H9 (cell line): ENCODE measurements around the gene MAP3K8. TPM values are rescaled to one million over a fixed set of nuclear protein-coding genes. Genes with fewer than 3 reads are reported as not detected.

Experiments used
- DNase-seq: peaks from one replicate; pipeline ENCODE4 v3.0.0-alpha.2; 2017
- H2AFZ ChIP-seq: one replicate; pipeline ENCODE4 v1.6.1; 2013; ENCODE audit warnings: mild to moderate bottlenecking, low read length, control low read depth, moderate library complexity
- H2AK5ac ChIP-seq: 2 replicates; pipeline ENCODE4 v1.6.1; 2013; ENCODE audit warnings: low read length, control low read depth, mixed read lengths; ENCODE audit not compliant: insufficient read length
- H2BK120ac ChIP-seq: one replicate; pipeline ENCODE4 v1.6.1; 2013; ENCODE audit warnings: low read depth, mild to moderate bottlenecking, low read length, control low read depth, inconsistent platforms; ENCODE audit not compliant: poor library complexity, severe bottlenecking
- H2BK12ac ChIP-seq: 2 replicates; pipeline ENCODE4 v1.6.1; 2013; ENCODE audit warnings: low read length, control low read depth, mixed read lengths, low read depth; ENCODE audit not compliant: insufficient read length
- H2BK15ac ChIP-seq: 2 replicates; pipeline ENCODE4 v1.6.1; 2013; ENCODE audit warnings: low read depth, low read length, control low read depth
- H2BK20ac ChIP-seq: one replicate; pipeline ENCODE4 v1.6.1; 2013; ENCODE audit warnings: low read depth, mild to moderate bottlenecking, low read length, control low read depth, inconsistent platforms; ENCODE audit not compliant: poor library complexity, severe bottlenecking
- H2BK5ac ChIP-seq: 2 replicates; pipeline ENCODE4 v1.6.1; 2013; ENCODE audit warnings: low read length, control low read depth, mixed read lengths; ENCODE audit not compliant: insufficient read length
- H3K14ac ChIP-seq: 2 replicates; pipeline ENCODE4 v1.6.1; 2013; ENCODE audit warnings: low read length, control low read depth; ENCODE audit not compliant: insufficient read depth
- H3K18ac ChIP-seq: 2 replicates; pipeline ENCODE4 v1.6.1; 2013; ENCODE audit warnings: low read depth, mild to moderate bottlenecking, mixed read lengths, low read length, control low read depth; ENCODE audit not compliant: insufficient read length
- H3K23ac ChIP-seq: 2 replicates; pipeline ENCODE4 v1.6.1; 2013; ENCODE audit warnings: low read length, control low read depth, mixed read lengths, low read depth; ENCODE audit not compliant: insufficient read length
- H3K23me2 ChIP-seq: 2 replicates; pipeline ENCODE4 v1.6.1; 2013; ENCODE audit warnings: low read depth, mild to moderate bottlenecking, mixed read lengths, low read length, control low read depth; ENCODE audit not compliant: insufficient read length, poor library complexity, severe bottlenecking
- H3K27ac ChIP-seq: 2 replicates; pipeline ENCODE4 v1.5.1; 2013; ENCODE audit warnings: low read length, control low read depth, mixed read lengths, low read depth; ENCODE audit not compliant: insufficient read length
- H3K27me3 ChIP-seq: 2 replicates; pipeline ENCODE4 v1.6.1; 2013; ENCODE audit warnings: low read length, control low read depth, inconsistent platforms; ENCODE audit not compliant: insufficient read depth
- H3K4ac ChIP-seq: 2 replicates; pipeline ENCODE4 v1.6.1; 2013; ENCODE audit warnings: low read depth, mild to moderate bottlenecking, control low read depth, inconsistent platforms, low read length, moderate library complexity
- H3K4me1 ChIP-seq: 2 replicates; pipeline ENCODE4 v1.6.1; 2013; ENCODE audit warnings: low read length, control low read depth, inconsistent platforms; ENCODE audit not compliant: insufficient read depth
- H3K4me2 ChIP-seq: 2 replicates; pipeline ENCODE4 v1.6.1; 2013; ENCODE audit warnings: low read length, control low read depth, mixed read lengths; ENCODE audit not compliant: insufficient read length, insufficient read depth
- H3K56ac ChIP-seq: 2 replicates; pipeline ENCODE4 v1.6.1; 2013; ENCODE audit warnings: low read depth, mild to moderate bottlenecking, mixed read lengths, low read length, control low read depth; ENCODE audit not compliant: insufficient read length
- H3K79me1 ChIP-seq: 2 replicates; pipeline ENCODE4 v1.6.1; 2013; ENCODE audit warnings: low read depth, mild to moderate bottlenecking, moderate library complexity, low read length, control low read depth, inconsistent platforms; ENCODE audit not compliant: insufficient read depth, poor library complexity, severe bottlenecking
- H3K79me2 ChIP-seq: 2 replicates; pipeline ENCODE4 v1.6.1; 2013; ENCODE audit warnings: low read length, control low read depth, inconsistent platforms; ENCODE audit not compliant: insufficient read depth
- H3K9ac ChIP-seq: 2 replicates; pipeline ENCODE4 v1.6.1; 2013; ENCODE audit warnings: low read length, control low read depth, mixed read lengths; ENCODE audit not compliant: insufficient read length; ENCODE audit errors: extremely low read depth
- H3K9me3 ChIP-seq: one replicate; pipeline ENCODE4 v1.6.1; 2013; ENCODE audit warnings: low read depth, low read length, inconsistent platforms; ENCODE audit not compliant: control insufficient read depth
- H3T11ph ChIP-seq: one replicate; pipeline ENCODE4 v1.6.1; 2013; ENCODE audit warnings: mild to moderate bottlenecking, low read length, control low read depth, inconsistent platforms
- H4K20me1 ChIP-seq: one replicate; pipeline ENCODE4 v1.6.1; 2013; ENCODE audit not compliant: control insufficient read depth, insufficient read length, insufficient read depth
- H4K5ac ChIP-seq: 2 replicates; pipeline ENCODE4 v1.6.1; 2013; ENCODE audit warnings: low read depth, mild to moderate bottlenecking, mixed read lengths, low read length, control low read depth; ENCODE audit not compliant: insufficient read length
- H4K8ac ChIP-seq: replicated peaks from 2 replicates; pipeline ENCODE4 v1.6.1; 2013; ENCODE audit warnings: low read length, control low read depth, mixed read lengths, low read depth; ENCODE audit not compliant: insufficient read length
- H4K91ac ChIP-seq: 2 replicates; pipeline ENCODE4 v1.6.1; 2013; ENCODE audit warnings: low read depth, mild to moderate bottlenecking, moderate library complexity, mixed read lengths, low read length, control low read depth; ENCODE audit not compliant: insufficient read length
- H3K27ac Mint-ChIP-seq, 3 experiments: 2 replicates in 2 of 3; 3 replicates in 1 of 3; pipeline ENCODE4 v1.8.0; 2020 to 2021; ENCODE audit warnings: mixed read lengths in 3 of 3, mild to moderate bottlenecking in 1 of 3, moderate library complexity in 1 of 3
- H3K27me3 Mint-ChIP-seq: 2 replicates; pipeline ENCODE4 v1.8.0; 2021; ENCODE audit warnings: low read depth, mild to moderate bottlenecking, moderate library complexity, mixed read lengths
- H3K36me3 Mint-ChIP-seq, 3 experiments: 2 replicates in 2 of 3; 3 replicates in 1 of 3; pipeline ENCODE4 v1.8.0; 2020 to 2021; ENCODE audit warnings: low read depth in 3 of 3, mixed read lengths in 3 of 3; ENCODE audit not compliant: insufficient read depth in 1 of 3
- H3K4me1 Mint-ChIP-seq, 2 experiments: 2 replicates each; pipeline ENCODE4 v1.8.0; 2020; ENCODE audit warnings: mixed read lengths in 2 of 2
- H3K4me3 Mint-ChIP-seq, 2 experiments: 2 replicates in 1 of 2; 3 replicates in 1 of 2; pipeline ENCODE4 v1.8.0; 2020 to 2021; ENCODE audit warnings: mild to moderate bottlenecking in 2 of 2, mixed read lengths in 2 of 2, moderate library complexity in 1 of 2
- H3K9me3 Mint-ChIP-seq, 2 experiments: 2 replicates in 1 of 2; 3 replicates in 1 of 2; pipeline ENCODE4 v1.8.0; 2020; ENCODE audit warnings: mild to moderate bottlenecking in 2 of 2, mixed read lengths in 2 of 2, moderate library complexity in 1 of 2
- WGBS: extraction: QIAGEN DNeasy Blood & Tissue Kit; methylation state at CpG from one replicate; pipeline ENCODE4 v1.1.7; 2013; ENCODE audit warnings: missing lambda C conversion rate, low lambda C conversion rate, mixed read lengths; ENCODE audit not compliant: insufficient read length; ENCODE audit errors: extremely low coverage; 5-methylcytosine and 5-hydroxymethylcytosine counted together
- total RNA-seq: library from RNA; stranded (reverse); gene quantifications from 2 replicates; pipeline ENCODE4 v1.2.1, GENCODE V29; 2021
- TF ChIP-seq, protein P1 (sequence below): fragments of 200-600 bp; sonication (generic); conservative IDR thresholded peaks from 3 replicates; pipeline ENCODE4 v1.8.0; 2021; ENCODE audit warnings: antibody characterized with exemption, mild to moderate bottlenecking

The MAP3K8 gene
- total RNA-seq, 1 experiment from 2014 or later: 3.5 TPM

DNA sequence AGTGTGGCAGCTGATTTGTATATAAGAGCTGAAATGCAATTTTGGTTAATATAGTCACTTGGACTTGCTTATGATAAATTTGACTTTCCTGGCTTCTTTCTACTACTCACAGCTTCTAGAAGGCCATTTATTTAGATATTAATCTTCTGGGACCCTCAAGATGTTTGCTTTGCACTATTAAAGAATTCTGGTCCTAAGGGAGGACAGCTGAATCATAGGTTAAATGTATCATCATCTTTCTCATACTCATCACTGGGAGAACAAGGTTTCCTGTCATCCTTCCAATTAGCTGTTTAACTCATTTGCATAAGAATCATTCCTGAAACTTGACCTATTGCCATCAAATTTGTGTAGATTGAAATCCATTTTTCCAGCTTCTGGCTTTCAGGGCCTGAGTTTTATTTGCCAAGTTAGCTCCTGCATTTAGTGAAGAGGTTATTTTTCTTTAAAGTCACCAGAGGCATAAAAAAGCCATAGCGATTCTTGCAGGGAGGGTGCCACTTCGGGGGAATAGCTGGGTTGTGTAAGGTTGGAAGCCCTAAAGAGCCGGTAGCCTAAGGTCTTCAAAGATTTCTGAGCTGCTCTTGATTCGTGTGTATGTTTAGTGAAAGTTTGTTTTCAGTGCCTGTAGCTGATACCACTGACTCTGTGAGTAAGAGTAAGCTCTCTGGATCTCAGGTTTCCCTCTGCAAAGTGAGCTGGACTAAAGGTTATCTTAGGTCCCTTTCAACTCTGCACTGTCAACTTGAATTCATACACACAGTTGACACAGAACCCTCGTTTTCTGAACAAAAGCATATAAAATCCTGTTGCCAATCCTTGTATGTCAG lies 4.3 kb downstream of the MAP3K8 start:
- no peak overlapping the region for H4K91ac ChIP-seq
- no peak overlapping the region for H2BK120ac ChIP-seq
- H3K79me1 ChIP-seq: no peaks in the 10 kb centered on the region
- H3K27ac ChIP-seq: no peak overlapping the region
- H2AFZ ChIP-seq: no peak overlapping the region
- no peaks in the 10 kb centered on the region for H3K9me3 ChIP-seq
- DNase-seq: no peak
- H3K4me1 ChIP-seq: peaks cover 10% of the 10 kb centered on the region; the same call in 1 of the 2 replicates
- no peaks in the 10 kb centered on the region for H4K20me1 ChIP-seq
- no peak overlapping the region for H2BK12ac ChIP-seq
- Mint-ChIP-seq H3K36me3 (peaks cover 0 to 8% (median 0%) of the 10 kb centered on the region in 3 experiments; a peak in 4 of 7 replicates), H3K4me3 (no peak overlapping the region), H3K4me1 (peaks cover 37 to 40% of the 10 kb centered on the region in 2 experiments), H3K27me3 (peaks cover 30% of the 10 kb centered on the region), H3K9me3 (no peaks in the 10 kb centered on the region), H3K27ac (no peak overlapping the region; a peak in 1 of 7 replicates)
- no peak overlapping the region for H3K23ac ChIP-seq
- no peak overlapping the region for H3K9ac ChIP-seq
- H3K79me2 ChIP-seq: no peaks in the 10 kb centered on the region
- no peak overlapping the region for H3K4me2 ChIP-seq
- H3K23me2 ChIP-seq: peaks cover 12% of the 10 kb centered on the region
- no peak overlapping the region for H2BK15ac ChIP-seq
- no peak overlapping the region for H2BK5ac ChIP-seq
- peaks cover 4% of the 10 kb centered on the region; the same call in 1 of the 2 replicates for H3K27me3 ChIP-seq
- H2BK20ac ChIP-seq: no peak overlapping the region
- H3K4ac ChIP-seq: no peak overlapping the region
- no peak overlapping the region for H4K5ac ChIP-seq
- no peak overlapping the region for H3K18ac ChIP-seq
- TF ChIP-seq, protein P1, sequence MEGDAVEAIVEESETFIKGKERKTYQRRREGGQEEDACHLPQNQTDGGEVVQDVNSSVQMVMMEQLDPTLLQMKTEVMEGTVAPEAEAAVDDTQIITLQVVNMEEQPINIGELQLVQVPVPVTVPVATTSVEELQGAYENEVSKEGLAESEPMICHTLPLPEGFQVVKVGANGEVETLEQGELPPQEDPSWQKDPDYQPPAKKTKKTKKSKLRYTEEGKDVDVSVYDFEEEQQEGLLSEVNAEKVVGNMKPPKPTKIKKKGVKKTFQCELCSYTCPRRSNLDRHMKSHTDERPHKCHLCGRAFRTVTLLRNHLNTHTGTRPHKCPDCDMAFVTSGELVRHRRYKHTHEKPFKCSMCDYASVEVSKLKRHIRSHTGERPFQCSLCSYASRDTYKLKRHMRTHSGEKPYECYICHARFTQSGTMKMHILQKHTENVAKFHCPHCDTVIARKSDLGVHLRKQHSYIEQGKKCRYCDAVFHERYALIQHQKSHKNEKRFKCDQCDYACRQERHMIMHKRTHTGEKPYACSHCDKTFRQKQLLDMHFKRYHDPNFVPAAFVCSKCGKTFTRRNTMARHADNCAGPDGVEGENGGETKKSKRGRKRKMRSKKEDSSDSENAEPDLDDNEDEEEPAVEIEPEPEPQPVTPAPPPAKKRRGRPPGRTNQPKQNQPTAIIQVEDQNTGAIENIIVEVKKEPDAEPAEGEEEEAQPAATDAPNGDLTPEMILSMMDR: no peak
- H3K56ac ChIP-seq: no peak overlapping the region
- no CpG with 5 or more reads among the region's 5 CpGs for WGBS
- H2AK5ac ChIP-seq: no peak overlapping the region
- no peak overlapping the region for H3K14ac ChIP-seq
- H4K8ac ChIP-seq: no peak overlapping the region
- no peak overlapping the region for H3T11ph ChIP-seq
